Caco-2 (cell line): ENCODE results near the gene NYAP2. TPM values are rescaled to one million over a fixed set of nuclear protein-coding genes. Genes with fewer than 3 reads are reported as not detected.

ENCODE experiments used
- BruUV-seq: library from RNA; stranded (reverse); fragments of 400-500 nt; replicated peaks from 2 replicates; lab custom pipeline; 2021; lab: Mats Ljungman, UMichigan
- CTCF ChIA-PET: fragments of 300-600 bp; sonication (Branson Sonifier 250); formaldehyde crosslinking; loops from one replicate; lab custom pipeline; 2022; ENCODE audit warnings: antibody characterized with exemption; lab: Charles Lee
- POLR2A ChIA-PET: fragments of 300-600 bp; sonication (Branson Sonifier 250); formaldehyde crosslinking; loops from one replicate; lab custom pipeline; 2022; ENCODE audit warnings: antibody characterized with exemption; lab: Charles Lee
- DNase-seq, 2 experiments: peaks; one replicate each; pipeline versions ENCODE4 v3.0.0 to v3.0.0-alpha.2; 2020 to 2022
- H3K27me3 ChIP-seq: replicated peaks from 2 replicates; pipeline ENCODE4 v1.6.0; 2011; ENCODE audit warnings: low read length; ENCODE audit not compliant: control insufficient read depth, insufficient read depth
- H3K36me3 ChIP-seq: 2 replicates; pipeline ENCODE4 v1.5.1; 2011; ENCODE audit warnings: low read length; ENCODE audit not compliant: control insufficient read depth, insufficient read depth
- H3K4me1 ChIP-seq: fragments of 250-450 bp; sonication (Bioruptor Pico); 2 replicates; pipeline ENCODE4 v1.5.1; 2020; ENCODE audit warnings: mild to moderate bottlenecking
- H3K4me3 ChIP-seq: 2 replicates; pipeline ENCODE4 v1.5.1; 2011; ENCODE audit warnings: low read depth, mild to moderate bottlenecking, control low read depth, low read length
- H3K9me3 ChIP-seq: fragments of 250-450 bp; sonication (Bioruptor Pico); 2 replicates; pipeline ENCODE4 v1.5.1; 2020; ENCODE audit warnings: mild to moderate bottlenecking, moderate library complexity
- H3K27ac Mint-ChIP-seq: one replicate; pipeline ENCODE4 v1.8.0; 2022; ENCODE audit warnings: mixed read lengths; ENCODE audit not compliant: unreplicated experiment
- H3K27me3 Mint-ChIP-seq: one replicate; pipeline ENCODE4 v1.8.0; 2022; ENCODE audit warnings: mixed read lengths; ENCODE audit not compliant: insufficient read depth, unreplicated experiment
- H3K36me3 Mint-ChIP-seq: one replicate; pipeline ENCODE4 v1.8.0; 2022; ENCODE audit warnings: mild to moderate bottlenecking, mixed read lengths; ENCODE audit not compliant: insufficient read depth, unreplicated experiment
- H3K4me1 Mint-ChIP-seq: one replicate; pipeline ENCODE4 v1.8.0; 2022; ENCODE audit warnings: low read depth, mixed read lengths; ENCODE audit not compliant: unreplicated experiment
- H3K4me3 Mint-ChIP-seq: one replicate; pipeline ENCODE4 v1.8.0; 2022; ENCODE audit warnings: mild to moderate bottlenecking, moderate library complexity, mixed read lengths; ENCODE audit not compliant: unreplicated experiment
- H3K9me3 Mint-ChIP-seq: one replicate; pipeline ENCODE4 v1.8.0; 2022; ENCODE audit warnings: mixed read lengths; ENCODE audit not compliant: unreplicated experiment
- CTCF ChIP-seq, 2 experiments: fragments of 200-600 bp in 1 of 2; IDR thresholded peaks; 1 replicate in 1 of 2; 2 replicates in 1 of 2; pipeline versions ENCODE4 v1.5.1 to v1.8.0; 2011 to 2022; ENCODE audit warnings: antibody characterized with exemption in 1 of 2, control low read depth in 1 of 2, inconsistent platforms in 1 of 2, low read depth in 1 of 2, low read length in 1 of 2, mild to moderate bottlenecking in 1 of 2, moderate library complexity in 1 of 2; ENCODE audit not compliant: insufficient read depth in 1 of 2, severe bottlenecking in 1 of 2, unreplicated experiment in 1 of 2
- intact Hi-C: fragments of 100-400 bp; cut with micrococcal nuclease; formaldehyde crosslinking; loops from one replicate; pipeline ENCODE4 v1.10.0; 2022; ENCODE audit not compliant: unreplicated experiment
- total RNA-seq: library from RNA; stranded (reverse); gene quantifications from 2 replicates; pipeline ENCODE4 v1.2.3, GENCODE V29; 2022

NYAP2 gene
- total RNA-seq, 1 experiment from 2014 or later, result 0.11 TPM

- H3K9me3 ChIP-seq, result no peaks in the 10 kb centered on the region
- no peak overlapping the region for H3K4me3 Mint-ChIP-seq
- intact Hi-C loops, result no loop called here
- DNase-seq, result no peak
- H3K36me3 ChIP-seq, result no peaks in the 10 kb centered on the region
- ChIA-PET POLR2A (no interaction called here), CTCF (interaction anchor here (0.5 kb wide), 1 partner anchor 9 kb away, joined by 3 read pairs; no protein-coding TSS in a partner anchor)
- H3K27ac Mint-ChIP-seq, result no peak overlapping the region
- no peaks in the 10 kb centered on the region for H3K36me3 Mint-ChIP-seq
- no peak for TF ChIP-seq CTCF (IDR thresholded peaks at IDR 0.05; ENCODE audit: insufficient read depth in 1 of 2, low read depth in 1 of 2, low read length in 1 of 2, severe bottlenecking in 1 of 2, unreplicated experiment in 1 of 2)
- no peaks in the 10 kb centered on the region for H3K27me3 ChIP-seq
- BruUV-seq, result no TSS peak
- peaks cover 3% of the 10 kb centered on the region for H3K4me1 ChIP-seq
- no peak overlapping the region for H3K4me3 ChIP-seq
- H3K4me1 Mint-ChIP-seq, result no peaks in the 10 kb centered on the region
- H3K9me3 Mint-ChIP-seq, result no peaks in the 10 kb centered on the region
- H3K27me3 Mint-ChIP-seq, result no peaks in the 10 kb centered on the region
Observed at GRCh38 chr2:225462417-225462816, 62.9 kb downstream of the NYAP2 start.

GRCh38 chr2:225462945-225463344 lies 63.4 kb downstream of the NYAP2 start:
- Histone ChIP-seq H3K9me3 (no peaks in the 10 kb centered on the region), H3K4me3 (no peak overlapping the region), H3K27me3 (no peaks in the 10 kb centered on the region), H3K4me1 (peaks cover 8% of the 10 kb centered on the region), H3K36me3 (no peaks in the 10 kb centered on the region)
- DNase-seq, result peak in 1 of 2 experiments; percentile 29
- Mint-ChIP-seq H3K27me3 (no peaks in the 10 kb centered on the region), H3K36me3 (no peaks in the 10 kb centered on the region), H3K4me3 (no peak overlapping the region), H3K27ac (no peak overlapping the region), H3K4me1 (peaks cover 3% of the 10 kb centered on the region), H3K9me3 (peaks cover 2% of the 10 kb centered on the region)
- BruUV-seq, result no TSS peak
- ChIA-PET POLR2A (no interaction called here), CTCF (interaction anchor here (0.5 kb wide), 1 partner anchor 9 kb away, joined by 3 read pairs; no protein-coding TSS in a partner anchor)
- intact Hi-C loops, result no loop called here
- no peak for TF ChIP-seq CTCF (IDR thresholded peaks at IDR 0.05; ENCODE audit: insufficient read depth in 1 of 2, low read depth in 1 of 2, low read length in 1 of 2, severe bottlenecking in 1 of 2, unreplicated experiment in 1 of 2)

- H3K4me1 ChIP-seq, result peaks cover 9% of the 10 kb centered on the region
- H3K27me3 Mint-ChIP-seq, result no peaks in the 10 kb centered on the region
- no TSS peak for BruUV-seq
- H3K4me1 Mint-ChIP-seq, result peaks cover 8% of the 10 kb centered on the region
- H3K9me3 Mint-ChIP-seq, result peaks cover 7% of the 10 kb centered on the region
- no peak overlapping the region for H3K4me3 ChIP-seq
- no peak for TF ChIP-seq CTCF (IDR thresholded peaks at IDR 0.05; ENCODE audit: insufficient read depth in 1 of 2, low read depth in 1 of 2, low read length in 1 of 2, severe bottlenecking in 1 of 2, unreplicated experiment in 1 of 2)
- H3K27me3 ChIP-seq, result no peaks in the 10 kb centered on the region
- peaks cover 2% of the 10 kb centered on the region for H3K36me3 Mint-ChIP-seq
- DNase-seq, result no peak
- intact Hi-C loops, result no loop called here
- H3K36me3 ChIP-seq, result no peaks in the 10 kb centered on the region
- no peaks in the 10 kb centered on the region for H3K9me3 ChIP-seq
- ChIA-PET POLR2A (no interaction called here), CTCF (no interaction called here)
- no peak overlapping the region for H3K27ac Mint-ChIP-seq
- H3K4me3 Mint-ChIP-seq, result no peak overlapping the region
Observed at GRCh38 chr2:225463449-225463848, 63.9 kb downstream of the NYAP2 start.
